HPDE6-E6E7 (cell line): ENCODE data around the gene GALNT5.

Source experiments
- DNase-seq: peaks from one replicate; pipeline ENCODE4 v3.0.0; 2011; ENCODE audit warnings: missing footprints; ENCODE audit errors: extremely low spot score

The GALNT5 gene

DNA sequence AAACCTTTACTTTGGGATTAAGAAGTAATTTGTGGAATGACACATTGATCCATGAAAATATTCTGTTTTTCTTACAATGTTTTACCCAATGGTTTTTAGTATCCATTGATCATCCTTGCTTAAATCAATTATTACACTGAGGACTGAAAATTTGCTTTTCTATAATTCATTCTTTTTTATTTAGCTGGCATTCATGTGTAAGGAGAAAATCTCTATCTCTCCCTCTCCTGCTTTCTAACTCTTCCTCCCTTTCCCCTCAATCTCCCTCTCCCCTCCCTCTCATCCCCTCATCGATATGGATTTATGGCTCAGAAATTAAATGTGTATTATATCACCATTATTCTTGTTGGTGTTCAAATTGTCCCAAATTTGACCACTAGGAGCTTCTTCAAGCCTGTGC is 29.7 kb downstream of the GALNT5 start:
- DNase-seq: no peak

DNA sequence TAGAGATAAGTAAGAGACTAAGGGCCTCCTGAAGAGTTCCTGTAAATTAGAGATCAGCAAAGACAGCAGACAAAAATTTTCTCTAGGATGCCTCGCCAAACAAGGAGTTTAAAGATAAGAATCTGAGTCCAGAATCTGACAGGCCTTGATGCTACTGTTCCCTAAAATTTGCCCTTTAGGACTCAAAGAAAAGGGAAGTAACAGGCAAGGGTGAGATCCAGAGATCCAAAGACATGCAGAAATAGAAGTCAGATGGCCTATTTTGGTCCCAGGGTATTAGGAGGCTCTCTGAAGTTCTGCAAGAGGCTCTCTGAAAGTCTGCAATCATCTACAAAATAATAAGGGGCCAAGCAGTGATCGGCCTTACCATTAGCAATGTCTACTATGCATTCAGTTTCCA is 33.0 kb downstream of the GALNT5 start:
- DNase-seq: no peak

DNA sequence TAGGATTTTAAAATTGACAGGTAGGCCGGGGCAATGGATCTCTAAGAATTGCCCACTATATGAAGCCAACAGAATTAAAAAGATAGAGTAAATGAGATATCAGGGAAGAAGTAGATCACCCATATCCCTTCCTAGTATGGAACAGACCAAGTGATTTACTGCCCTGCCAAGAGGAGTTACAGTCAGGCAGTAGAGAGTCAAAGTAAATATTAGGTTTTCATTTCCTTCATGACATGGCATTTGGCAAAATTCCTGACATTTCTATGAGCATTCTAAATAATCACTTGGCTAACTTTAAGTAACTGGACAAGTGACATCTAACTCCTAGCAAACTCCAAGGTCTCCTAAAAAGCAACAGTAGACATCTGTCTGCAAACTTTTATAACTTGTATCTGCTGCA is 33.5 kb downstream of the GALNT5 start:
- no peak for DNase-seq

DNA sequence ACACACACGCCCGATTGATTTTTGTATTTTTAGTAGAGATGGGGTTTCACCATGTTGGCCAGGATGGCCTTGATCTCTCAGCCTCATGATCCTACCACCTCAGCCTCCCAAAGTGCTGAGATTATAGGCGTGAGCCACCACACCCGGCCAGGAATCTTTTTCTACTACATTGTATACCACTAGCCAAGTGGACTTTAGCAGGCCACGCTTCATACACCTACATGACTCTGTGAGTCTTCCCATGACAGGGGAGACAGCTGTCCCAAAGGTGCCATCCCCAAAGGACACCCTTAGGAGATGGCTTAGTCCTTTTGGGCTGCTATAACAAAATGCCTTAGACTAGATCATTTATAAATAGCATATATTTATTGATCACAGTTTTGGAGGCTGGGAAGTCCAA is 35.3 kb downstream of the GALNT5 start:
- DNase-seq: no peak

DNA sequence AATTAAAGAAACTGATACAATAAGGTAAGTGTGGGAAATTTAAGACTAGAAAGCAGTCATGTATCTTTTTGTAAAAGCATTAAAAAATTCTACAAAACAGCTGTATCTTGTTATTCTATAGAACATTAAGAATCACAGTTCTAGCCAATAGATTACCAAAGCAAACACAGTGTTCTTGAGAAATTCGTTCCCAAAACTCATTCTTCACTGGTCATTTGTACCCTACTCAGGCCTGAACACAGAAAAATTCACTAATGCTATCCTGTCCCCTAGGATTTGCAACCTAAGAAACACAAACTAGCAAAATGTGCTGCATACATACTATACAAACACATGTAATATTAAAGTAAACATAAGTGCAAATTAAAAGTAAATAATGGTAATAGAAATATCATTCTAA is 39.0 kb downstream of the GALNT5 start:
- DNase-seq: no peak

DNA sequence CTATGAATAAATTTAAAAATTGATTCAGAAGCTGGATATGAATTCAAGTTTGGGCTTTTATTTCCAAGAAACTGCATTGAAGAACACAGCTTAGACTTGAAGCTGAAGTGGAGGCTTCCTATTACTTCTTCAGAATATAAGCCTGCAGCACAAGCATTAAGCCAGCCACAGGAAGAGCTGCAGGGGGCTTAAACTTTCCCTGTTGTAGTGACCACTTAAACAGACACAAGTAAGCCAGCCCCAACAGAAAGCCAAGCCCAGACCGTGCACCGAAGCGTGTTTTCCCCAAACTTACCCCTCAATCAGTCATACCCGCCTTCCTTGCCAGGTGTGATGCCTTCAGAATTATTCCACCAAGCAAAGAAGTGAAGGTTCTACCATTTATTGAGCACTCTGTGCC is 39.5 kb downstream of the GALNT5 start:
- no peak for DNase-seq

DNA sequence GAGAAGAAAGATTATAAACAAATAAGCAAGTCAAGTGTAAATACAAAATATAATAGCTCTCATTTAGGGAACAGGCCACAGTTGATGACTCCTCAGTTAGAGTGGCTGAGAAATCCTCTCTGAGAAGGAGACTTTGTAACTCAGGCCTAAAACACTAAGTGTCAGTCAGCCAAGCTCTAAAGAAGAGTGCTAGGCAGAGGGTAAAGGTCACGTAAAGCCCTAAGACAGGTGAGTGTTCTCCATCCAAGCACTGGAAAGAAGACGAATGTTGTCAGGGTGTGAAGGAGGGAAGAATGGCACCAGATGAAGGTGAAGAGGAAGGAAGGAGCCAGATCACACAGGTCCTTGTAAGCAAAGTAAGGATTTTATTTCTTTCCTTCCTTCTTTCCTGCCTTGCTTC is 43.8 kb downstream of the GALNT5 start:
- no peak for DNase-seq

DNA sequence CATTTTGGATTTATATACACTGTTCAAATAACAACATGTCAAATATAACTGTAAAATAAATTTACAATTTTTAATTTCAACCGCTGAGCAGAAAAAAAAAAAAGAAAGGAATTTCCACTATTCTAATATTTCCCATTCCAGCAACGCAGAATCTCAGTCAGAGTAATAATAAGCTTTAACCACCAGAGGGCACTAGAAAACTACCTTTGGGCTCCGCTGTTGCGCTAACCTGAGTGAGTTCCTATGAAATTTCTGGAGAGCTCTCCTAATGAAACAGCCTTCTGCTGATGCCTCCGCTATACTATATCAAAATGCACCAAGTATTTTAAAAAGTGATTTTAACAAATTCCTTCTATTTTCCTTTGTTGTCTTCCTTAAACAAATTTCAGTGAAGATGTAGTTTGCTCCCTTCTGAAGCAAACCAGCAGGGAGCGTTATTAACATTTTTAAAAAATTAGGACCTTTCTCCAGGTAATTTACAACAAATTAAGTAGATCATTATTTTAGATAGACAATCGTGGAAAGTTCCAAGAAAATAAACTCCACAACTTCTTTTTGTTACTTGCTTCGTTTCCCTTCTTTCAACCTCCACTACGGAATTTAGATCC is 45.1 kb downstream of the GALNT5 start:
- DNase-seq: peak; percentile 23

DNA sequence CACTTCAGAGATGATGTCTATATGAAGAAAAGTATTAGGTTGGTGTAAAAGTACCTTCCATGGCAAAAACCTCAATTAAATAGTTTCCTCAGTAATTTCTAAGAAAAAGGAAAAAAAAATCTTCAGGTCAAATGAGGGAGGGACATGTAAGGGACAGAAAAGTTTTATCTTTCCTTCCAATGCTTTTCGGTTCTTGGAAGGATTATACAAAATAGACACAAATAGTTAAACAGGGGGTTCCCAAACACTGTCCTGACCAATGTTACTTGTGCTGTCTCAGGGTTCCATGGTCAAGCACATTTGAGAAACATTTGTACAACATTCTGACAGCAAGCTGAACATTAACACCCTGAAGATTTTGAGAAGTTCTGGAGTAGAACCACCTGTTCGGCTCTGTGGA is 46.1 kb downstream of the GALNT5 start:
- DNase-seq: no peak

DNA sequence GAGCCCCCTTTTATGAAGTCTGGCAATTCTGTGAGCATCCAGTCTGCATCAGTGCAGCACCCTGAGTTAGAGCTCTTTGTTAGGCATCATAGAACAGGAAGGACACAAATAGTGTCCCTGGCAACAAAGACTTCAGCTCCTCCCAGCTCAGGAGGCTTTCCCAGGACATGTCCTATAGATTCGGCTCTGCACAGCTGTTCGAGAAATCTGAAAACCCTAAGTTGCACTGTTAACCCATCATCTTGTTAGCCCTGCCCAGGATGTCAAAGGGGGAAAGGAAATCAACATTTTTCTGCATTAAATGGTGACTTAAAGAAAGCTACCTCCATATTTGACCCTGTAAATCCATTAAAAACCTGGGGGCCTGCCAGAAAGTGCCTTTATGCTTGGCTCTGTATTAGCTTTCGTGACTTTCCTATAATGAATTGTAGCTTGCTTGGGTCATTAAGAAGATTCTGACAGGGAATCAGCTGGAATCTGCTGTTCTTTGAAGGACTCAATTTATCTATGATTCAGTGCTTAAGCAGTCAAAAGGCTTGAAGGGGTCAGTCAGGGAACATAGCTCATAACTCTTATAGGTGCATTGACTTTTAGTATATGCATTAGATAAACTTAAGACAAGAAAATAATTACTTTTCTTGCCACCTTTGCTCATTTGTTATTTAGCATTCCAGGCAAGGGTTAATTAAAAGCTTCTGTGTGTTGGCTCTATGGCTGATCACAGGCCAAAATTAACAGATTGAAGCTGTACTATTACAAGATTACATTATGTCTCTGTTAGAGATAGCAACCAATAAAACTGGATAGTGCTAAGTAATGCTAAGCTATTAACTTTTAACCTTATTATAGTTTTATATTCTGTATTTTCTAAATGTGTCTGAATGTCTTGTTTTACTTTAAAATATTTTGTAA is 47.6 kb downstream of the GALNT5 start:
- DNase-seq: no peak

DNA sequence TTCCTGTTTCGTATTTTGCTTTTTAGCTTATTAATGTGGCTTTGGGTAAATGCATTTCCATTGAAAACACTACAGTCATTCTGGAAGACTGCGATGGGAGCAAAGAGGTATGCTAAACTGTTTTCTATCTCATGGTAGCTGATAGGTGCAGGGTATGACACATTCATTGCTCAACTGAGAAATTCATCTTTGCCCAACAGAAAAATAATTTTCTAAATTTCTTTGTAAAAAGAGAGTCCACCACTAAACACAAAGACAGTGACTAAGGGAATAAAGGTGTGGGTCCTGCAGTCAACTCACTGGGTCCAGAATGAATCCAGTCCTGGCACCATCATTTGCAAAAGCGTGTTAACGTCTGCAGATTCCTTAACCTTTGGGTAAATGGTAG is 48.2 kb downstream of the GALNT5 start:
- DNase-seq: no peak

DNA sequence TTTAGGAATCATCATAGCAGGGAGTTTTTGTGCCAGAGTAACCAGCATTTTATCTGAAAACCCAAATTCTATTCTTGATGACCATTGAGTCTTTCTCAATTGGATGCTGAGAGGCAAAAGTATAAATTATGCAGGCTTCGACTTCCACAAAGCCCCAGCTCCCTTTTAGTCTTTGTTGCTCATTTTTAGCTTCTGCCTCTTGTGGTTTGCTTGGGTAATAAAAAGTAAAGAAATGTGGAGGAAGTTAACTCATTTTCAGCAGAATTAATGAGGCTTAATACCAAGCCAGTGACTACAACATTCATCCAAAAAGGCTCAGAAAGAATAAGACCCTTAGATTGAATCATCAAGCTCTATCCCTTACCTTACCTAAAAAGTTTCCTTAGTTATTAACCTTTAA is 49.5 kb downstream of the GALNT5 start:
- DNase-seq: no peak

DNA sequence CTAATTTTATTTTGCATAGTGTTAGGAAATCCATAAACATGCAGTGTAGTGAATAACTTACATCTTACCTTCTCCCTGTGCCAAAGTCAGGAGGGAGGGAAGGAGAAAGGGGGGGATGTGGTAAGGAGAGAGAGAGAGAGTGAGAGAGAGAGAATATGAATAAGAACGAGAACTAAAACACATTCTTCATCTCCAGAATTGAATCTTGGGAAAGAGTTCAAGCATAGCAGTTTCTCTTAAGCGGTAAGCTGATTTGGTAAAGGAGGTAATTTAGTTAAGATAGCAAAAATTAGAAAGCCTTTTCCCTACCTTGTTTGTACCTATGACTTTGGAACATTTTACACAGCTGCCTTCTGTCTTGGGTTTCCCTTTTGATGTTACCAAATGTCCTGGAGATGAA is 52.4 kb downstream of the GALNT5 start:
- DNase-seq: no peak

DNA sequence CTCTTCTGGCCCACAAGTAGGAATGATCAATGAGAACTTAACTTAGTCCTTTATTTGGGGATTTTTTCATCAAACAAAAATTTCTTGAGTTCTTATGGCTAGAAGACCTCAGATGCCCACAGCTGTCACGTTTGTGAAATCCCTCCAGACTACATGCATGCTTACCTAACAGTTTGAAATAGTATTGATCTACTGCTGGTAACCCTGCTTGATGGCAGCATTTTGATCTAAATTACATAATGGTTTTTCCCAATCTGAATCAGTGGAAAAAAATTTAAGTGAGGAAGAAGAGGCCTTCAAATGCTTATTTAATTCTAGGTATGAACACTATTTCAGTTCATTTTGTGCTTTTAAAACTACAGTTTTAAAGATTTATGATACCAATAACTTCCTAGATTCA is 54.2 kb downstream of the GALNT5 start:
- DNase-seq: no peak

DNA sequence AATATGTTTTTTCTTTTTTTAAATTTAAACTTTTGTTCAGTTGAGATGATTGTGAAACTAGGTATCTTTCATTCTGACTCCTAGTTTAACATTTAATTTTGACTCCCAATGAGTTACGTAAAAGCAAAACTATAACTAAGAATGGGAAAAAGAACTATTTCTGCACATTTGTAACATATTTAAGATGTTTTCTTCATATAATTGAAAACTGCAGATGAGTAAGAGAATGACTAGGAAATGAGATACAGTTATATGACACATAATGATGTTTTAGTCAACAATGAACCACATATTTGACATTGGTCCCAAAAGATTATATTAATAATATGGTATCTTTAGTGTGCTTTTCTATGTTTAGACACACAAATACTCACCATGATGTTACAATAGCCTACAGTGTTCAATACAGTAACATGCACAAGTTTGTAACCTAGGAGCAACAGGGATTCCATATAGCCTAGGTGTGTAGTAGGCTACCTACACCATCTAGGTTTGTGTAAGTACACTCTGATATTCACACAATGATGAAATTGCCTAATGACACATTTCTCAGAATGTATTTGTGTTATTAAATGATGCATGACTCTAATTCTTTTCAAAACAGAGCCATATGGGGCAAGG is 55.5 kb downstream of the GALNT5 start:
- DNase-seq: no peak

DNA sequence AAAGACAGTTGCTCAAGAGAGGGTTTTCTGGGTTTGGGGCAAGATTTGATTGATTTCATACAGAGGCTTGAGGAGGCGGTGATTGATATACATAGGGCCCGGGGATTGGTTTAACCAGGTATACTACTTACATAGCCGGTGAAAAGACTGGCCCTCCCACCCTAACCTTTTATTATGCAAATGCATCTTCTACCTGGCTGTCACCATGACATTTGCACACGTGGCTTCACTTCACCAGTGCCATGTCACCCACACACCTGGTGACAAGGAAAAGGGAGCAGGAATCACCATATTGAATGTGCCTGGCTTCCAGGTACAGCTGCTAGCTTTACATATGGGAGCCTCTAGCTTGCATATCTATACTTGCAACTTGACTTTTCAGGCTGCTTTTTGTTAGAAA is 58.4 kb downstream of the GALNT5 start:
- no peak for DNase-seq

DNA sequence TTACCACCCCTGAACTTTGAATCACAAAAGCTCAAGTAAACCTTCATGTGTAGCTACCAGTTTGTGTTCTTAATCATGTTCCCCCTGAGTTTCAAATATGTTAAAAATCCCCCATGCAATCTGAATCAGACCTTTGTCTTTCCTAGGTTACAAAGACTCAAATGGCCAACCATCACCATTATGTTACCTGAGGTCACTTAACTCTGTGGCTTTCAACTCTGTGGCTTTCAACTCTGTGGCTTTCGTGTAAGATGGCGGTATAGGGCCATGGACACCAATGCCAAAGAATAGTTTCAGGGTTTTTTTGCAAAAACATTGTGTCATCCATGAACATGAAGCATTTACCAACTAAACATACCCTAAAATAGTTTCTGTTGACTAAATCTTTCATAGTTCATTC is 61.4 kb downstream of the GALNT5 start:
- DNase-seq: no peak

DNA sequence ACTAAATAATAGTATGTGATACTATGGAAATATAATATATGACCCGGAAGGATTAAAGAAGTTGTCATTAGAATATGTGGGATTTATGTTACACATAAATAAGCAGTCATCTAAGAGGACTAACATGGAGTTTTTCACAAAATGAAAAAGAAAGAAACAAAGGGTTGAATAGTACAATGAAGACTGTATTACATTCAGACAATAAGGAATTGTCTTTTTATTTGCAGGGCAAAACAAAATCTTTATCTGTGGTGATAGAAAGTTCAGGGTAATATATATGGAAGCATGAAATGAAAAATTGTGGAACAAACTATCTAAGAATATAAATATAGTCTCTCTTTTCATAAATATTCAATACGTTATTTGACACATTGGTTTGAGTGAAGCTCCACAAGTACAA is 62.3 kb downstream of the GALNT5 start:
- DNase-seq: no peak

DNA sequence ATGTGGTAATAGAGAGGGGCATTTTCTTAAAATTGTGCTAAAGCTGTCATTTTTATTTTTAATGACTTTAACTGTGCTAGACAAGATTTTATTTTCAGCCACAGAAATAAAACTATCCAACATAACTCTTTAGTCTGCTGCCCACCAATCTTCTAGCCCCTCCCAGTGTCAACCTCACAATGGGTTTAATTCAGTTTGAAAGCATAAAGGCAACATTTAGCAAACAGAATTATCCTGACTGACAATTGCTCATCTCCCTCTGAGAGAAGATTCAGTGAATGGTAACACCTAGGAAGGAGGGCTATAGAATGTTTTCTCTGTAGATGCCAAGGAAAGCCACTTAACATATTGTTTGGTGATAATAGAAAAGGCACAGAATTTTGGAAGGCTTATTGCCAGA is 62.9 kb downstream of the GALNT5 start:
- no peak for DNase-seq

DNA sequence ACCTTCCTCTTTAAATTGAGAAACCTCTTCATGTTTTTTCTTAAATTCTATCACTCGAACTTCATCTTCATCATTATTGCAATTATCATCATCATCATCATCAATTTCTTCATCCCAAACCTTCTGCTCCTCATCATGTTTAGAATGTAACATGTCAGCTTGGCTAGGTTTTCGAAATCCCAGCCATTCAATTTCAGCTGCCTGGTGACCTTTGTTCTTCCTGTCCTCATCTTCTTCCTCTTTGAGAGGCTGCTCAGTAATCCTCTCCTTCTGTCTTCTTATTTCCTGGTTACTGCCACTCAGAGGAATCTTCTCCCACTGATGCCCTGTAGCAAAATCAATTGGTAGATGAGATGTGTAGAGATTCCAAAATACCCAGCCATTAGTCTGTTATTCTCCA is 64.0 kb downstream of the GALNT5 start:
- no peak for DNase-seq

DNA sequence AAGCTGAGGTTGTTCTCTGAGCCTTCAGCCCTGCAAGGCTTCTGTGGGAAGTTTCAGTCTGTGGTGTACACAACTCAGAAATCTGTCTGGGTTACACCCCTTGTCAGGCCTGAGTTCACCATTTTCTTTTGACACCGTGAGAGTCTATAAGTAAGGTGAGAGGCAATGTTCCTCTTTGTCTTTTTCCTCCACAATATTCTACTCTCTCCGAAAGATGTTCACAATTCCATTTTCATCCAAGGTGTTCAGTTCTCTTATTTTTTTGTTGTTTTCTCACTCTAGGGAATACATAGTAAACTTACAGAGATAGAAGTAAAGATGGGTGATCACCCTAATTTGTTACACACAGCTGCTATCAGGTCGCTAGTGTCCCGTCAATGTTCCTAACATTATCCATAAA is 64.9 kb downstream of the GALNT5 start:
- DNase-seq: no peak

DNA sequence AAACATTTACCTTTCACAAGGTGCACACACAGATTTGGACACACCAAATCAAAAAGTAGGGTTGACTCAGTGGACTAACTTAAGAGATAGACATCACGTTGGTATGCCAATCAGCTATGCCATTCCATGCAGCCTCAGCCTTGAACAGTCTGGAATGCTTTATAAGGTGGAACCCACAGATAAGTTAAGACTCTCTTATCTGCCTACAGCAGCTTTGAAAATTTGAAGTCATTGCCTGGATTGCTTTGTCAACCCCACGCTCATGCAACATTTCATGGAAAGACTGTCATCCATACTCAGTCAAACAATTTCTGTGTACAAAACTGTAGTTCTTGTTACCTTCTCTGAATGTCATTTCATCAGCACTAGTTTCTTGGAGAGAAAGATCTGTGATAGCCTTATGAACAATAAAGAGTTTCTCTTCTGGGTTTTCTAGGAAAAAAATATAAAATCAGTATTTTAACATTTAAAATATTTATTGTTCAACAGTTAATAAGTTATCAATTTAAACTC is 66.9 kb downstream of the GALNT5 start:
- DNase-seq: no peak

DNA sequence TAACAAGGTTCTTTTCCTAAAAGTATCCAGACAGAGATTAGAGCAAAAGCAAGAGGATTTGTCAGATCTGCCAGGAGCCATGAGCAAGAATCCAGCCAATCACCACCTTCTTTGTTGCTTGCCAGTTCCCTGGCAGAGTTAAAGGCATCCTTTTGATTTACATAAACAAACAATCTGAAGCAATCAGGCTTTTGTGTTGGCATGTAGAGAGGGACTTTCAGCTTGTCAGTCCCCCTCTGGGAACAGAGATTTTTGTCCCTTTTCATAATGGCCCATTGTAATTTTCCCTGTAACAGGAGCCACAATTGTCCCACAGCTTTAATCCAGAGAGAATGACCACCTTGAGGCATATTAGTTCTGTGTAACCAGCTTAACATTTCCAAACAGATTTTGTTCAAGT is 68.3 kb downstream of the GALNT5 start, which contains the start of gene ERMN:
Gene ERMN, minus strand, starts transcription at position 39 of the 400 bp plus-strand sequence. CDS start 182 bp downstream, outside the sequence.
- no peak for DNase-seq
